GM12874 (cell line): ENCODE measurements around the gene TTBK2.

Source experiments
- TF ChIP-seq, protein P1 (sequence below): IDR thresholded peaks from 2 replicates; pipeline ENCODE4 v1.5.1; 2011; ENCODE audit warnings: low read depth, mild to moderate bottlenecking, control low read depth, low read length, moderate library complexity; ENCODE audit not compliant: insufficient read depth

The TTBK2 gene

DNA sequence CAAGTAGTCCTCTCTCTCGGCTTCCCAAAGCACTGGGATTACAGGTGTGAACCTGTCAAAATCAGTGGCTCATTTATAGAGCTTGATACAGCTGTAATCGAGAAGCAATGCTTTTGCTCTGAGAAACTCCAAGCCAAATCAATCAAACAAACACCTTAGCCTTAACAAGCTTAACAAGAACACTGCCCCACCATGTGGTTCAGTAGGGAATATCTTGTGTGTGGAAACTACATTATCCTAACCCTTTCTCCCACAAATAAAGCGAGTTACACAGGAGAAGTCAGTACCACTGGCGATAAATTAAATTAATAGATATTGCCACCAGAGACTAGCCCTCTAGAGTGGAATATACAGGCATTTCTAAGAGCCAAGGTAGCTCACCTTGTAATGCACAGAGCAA is 197.5 kb downstream of the TTBK2 start:
- TF ChIP-seq, protein P1, sequence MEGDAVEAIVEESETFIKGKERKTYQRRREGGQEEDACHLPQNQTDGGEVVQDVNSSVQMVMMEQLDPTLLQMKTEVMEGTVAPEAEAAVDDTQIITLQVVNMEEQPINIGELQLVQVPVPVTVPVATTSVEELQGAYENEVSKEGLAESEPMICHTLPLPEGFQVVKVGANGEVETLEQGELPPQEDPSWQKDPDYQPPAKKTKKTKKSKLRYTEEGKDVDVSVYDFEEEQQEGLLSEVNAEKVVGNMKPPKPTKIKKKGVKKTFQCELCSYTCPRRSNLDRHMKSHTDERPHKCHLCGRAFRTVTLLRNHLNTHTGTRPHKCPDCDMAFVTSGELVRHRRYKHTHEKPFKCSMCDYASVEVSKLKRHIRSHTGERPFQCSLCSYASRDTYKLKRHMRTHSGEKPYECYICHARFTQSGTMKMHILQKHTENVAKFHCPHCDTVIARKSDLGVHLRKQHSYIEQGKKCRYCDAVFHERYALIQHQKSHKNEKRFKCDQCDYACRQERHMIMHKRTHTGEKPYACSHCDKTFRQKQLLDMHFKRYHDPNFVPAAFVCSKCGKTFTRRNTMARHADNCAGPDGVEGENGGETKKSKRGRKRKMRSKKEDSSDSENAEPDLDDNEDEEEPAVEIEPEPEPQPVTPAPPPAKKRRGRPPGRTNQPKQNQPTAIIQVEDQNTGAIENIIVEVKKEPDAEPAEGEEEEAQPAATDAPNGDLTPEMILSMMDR, result no peak

DNA sequence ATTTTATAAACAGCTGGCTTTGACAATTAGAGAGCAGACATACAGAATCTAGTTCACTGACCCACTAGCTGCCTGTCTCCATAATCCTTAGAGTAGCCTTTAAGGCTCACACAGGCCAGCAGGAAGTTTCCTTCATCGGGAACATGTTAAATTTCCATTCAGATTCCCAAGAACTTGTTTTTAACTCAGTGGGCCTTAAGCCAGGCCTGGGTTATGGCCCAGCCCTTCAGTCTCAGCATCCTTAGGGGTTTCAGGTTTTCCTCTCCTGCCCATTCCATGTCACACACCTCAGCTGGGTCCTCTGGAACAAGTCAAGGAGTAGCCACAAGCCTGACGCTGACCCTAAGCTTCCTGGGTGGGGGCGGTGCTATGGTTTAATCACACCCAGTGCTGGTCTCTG is 198.7 kb downstream of the TTBK2 start:
- TF ChIP-seq, protein P1, result no peak

DNA sequence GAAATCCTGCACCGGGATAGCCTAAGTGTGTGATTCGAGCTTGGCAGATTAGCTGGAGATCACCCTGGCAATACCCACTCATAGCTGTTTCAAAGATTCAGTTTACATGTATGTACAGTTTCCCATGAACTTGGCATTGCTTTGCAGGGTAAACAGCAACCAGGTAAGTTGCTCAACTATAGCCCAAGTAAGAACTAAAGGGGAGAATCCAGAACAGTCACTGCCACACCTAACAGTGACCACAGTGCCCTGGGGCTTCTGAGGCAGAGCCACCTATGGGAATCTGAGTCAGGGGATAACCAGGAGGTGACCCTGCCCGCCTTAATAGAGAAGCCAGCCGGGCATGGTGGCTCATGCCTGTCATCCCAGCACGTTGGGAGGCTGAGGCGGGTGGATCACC is 199.6 kb downstream of the TTBK2 start:
- TF ChIP-seq, protein P1, result no peak

DNA sequence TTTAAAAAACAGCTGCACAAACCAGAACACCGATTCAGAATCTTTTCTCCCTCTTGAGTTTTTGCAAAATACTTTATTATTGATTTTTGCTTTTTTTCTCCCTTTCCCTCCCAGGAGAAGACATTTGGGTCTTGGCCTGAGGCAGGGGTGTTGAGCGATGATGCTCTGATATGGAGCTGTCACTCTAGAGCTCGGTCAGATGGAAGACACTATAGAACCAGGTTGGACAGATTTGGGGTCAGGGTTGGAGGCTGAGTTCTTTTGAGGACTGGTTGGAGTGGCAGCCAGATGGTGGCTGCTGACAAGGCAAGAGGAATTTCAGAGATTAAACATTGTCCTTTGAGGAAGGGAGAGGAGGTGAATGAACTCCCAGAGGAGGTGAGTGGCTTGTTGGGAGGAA is 200.5 kb downstream of the TTBK2 start:
- TF ChIP-seq, protein P1, result no peak

DNA sequence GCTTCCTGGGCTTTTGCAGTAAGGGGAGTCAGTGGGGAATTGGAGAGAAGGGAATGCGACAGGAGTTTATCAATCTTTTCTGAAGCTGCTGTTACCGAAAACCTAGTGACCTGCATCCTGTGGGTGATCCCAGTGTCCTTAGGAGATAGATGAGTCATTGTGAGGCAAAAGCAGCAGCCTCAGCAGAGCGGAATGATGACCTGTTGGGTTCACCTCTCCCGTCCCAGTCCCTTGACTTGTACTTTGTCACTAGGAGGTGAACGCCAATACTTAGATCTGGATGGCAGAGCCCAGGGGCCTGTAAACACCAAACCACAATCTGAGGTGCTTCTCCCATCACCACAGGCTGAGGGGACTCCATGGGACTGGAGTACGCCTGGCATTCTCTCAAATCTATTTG is 201.5 kb downstream of the TTBK2 start:
- TF ChIP-seq, protein P1, result no peak

DNA sequence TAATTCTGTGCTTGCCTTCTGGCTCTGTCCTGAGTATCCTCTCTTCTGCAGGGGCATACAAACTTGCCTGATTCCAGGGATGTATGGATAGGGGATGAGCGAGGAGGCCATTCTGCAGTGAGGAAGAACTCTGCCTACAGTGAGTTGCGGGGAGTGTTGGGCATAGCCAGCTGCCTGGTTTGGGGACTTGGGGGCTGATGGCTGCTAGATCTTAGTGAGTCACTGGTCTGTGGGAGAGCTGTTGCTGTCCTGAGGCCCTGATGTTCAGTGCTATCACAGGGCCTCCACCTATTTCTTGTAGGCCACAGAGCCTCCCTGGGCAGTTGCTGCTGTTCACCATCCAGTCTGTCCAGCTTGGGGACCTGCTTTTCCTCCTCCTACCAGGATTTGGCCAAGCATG is 204.0 kb downstream of the TTBK2 start:
- TF ChIP-seq, protein P1, result no peak

DNA sequence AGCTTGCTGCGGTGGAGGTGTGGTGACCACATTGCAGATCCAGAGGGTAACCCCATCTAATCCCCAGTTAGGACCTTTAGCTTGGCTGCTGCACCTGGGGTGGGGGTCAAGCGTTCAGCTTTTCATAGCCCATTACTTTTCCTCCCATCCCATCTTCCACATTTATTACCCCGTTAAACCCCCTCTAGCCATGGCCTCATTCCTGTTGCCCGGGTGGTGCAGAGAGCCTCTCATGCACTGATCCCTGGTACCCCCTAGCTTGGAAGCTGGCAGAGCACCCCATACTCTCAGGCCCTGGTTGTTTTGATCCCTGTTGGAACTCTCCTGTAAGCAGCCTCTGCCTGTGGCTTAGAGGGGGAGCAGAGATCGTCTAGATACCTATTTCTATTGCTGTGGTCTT is 204.5 kb downstream of the TTBK2 start:
- TF ChIP-seq, protein P1, result no peak

DNA sequence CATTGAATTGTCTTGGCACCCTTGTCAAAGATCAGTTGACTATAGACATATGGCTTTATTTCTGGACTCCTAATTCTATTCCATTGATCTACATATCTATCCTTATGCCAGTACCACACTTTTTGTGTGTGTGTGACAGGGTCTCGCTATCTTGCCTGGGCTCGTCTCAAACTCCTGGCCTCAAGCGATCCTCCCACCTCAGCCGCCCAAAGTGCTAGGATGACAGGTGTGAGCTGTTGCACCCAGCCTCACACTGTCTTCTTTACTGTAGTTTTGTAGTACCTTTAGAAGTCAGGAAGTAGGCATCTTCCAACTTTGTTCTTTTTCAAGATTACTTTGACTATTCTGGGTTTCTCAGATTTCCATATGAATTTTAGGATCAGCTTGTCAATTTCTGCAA is 208.0 kb downstream of the TTBK2 start:
- TF ChIP-seq, protein P1, result no peak
